ENCODE data around the gene NAT10.

DNA sequence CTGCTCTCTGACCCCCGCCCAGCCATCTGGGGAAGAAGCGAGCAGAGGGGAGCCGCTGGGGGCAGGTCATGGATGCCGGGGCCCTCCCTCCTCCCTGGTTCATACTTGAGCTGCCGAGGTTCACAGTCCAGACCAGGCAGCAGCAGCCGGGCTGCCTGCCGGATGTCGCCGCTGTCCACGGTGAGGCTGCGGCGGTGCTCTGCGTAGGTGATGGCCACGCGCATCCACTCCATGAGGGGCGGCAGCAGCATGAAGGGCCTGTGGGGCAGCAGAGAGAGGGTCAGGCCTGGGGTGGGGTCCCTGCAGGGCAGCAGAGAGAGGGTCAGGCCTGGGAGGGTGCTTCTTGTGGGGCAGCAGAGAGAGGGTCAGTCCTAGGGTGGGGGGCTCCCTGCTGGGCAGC, 67.6 kb downstream of the NAT10 start:
- TF ChIP-seq EZH2phosphoT487 (IDR thresholded peaks at IDR 0.05; ENCODE audit: insufficient read depth, low read depth) (no peak), EZH2 (IDR thresholded peaks at IDR 0.05; ENCODE audit: insufficient read depth, poor library complexity, severe bottlenecking) (no peak)
